ENCODE measurements around the gene NAALADL2.
"Not testable (repeated sequence)": the region's sequence is repeated elsewhere in the genome, so short reads cannot be mapped to it uniquely, and the experiment has no call there.

The NAALADL2 gene

DNA sequence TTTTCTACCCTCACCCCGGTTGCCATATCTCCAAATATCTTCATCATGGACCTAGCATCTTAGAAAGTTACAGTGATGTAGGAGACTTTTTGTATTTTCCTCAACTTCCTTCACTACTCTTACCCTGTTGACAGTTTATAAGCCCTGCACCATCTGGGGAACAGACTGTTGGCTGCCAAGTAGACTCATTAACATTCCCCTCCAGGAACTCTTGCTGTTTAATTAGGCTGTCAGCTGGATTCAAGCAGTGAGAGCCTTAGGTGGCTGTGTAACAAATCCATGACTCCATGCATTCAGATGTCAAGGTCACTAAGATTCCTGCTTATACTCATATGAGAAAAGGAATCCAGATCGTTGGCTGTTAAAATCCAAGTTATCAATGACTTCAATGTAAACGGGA is 198.3 kb downstream of the NAALADL2 start:
- DNase-seq (ENCODE audit: extremely low spot score, insufficient read length, low read depth) = no peak
- no peak for FAIRE-seq

GRCh38 chr3:175059788-175060187 is 200.7 kb downstream of the NAALADL2 start:
- FAIRE-seq = no peak
- DNase-seq (ENCODE audit: extremely low spot score, insufficient read length, low read depth) = no peak

DNA sequence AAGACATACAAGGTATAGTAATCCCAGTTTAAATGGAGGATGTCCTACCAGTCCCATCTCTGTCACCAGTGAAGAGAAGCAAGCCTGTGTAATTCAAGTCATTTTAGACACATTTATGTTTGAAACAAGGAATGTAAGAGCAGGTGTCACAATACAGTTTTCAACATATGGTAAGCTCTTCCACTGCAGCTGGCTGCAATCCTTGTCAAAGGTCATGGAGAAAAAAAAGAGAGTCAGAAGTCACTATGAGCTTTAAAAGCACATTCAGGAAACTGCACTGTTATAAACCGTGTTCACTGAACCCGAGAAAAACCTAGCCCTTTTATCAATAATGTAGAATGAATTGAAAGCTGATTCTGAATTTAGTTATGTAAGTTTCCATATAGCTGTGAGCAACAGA is 206.4 kb downstream of the NAALADL2 start:
- DNase-seq (ENCODE audit: extremely low spot score, insufficient read length, low read depth) (no peak), FAIRE-seq (no peak)

DNA sequence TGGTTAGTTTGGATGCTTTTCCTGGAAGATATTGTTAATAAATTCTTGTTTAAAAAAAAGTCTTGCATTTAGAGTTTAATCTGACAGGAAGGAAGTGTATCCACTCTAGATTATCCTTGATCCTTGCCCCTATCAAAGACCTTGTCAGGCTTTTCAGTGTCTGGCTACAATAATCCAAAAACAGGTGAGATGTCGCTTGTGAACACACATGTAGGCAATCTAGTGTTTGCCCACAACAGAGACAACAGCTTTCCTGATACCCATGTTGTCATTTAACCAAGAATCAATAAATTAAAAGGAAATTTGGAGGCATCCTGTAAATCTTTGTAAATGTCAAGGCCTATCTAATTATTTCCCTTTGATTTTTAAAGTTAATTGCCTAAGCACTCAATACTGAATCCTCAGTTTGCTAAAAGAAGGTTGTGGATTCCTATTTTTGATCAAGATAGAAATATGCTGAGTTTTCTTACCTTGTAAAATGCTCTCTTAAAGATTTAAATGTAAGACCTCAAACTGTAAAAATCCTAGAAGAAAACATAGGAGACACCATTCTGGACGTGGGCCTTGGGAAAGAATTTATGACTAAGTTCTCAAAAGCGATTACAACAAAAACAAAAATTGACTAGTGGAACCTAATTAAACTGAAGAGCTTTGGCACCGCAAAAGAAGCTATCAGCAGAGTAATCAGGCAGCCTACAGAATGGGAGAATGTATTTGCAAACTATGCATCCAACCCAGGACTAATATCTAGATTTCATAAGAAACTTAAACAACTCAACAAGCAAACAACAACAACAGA is 207.7 kb downstream of the NAALADL2 start:
- FAIRE-seq (no peak), DNase-seq (ENCODE audit: extremely low spot score, insufficient read length, low read depth) (no peak)

GRCh38 chr3:175068587-175068986 is 209.5 kb downstream of the NAALADL2 start:
- FAIRE-seq (no peak), DNase-seq (ENCODE audit: extremely low spot score, insufficient read length, low read depth) (no peak)

DNA sequence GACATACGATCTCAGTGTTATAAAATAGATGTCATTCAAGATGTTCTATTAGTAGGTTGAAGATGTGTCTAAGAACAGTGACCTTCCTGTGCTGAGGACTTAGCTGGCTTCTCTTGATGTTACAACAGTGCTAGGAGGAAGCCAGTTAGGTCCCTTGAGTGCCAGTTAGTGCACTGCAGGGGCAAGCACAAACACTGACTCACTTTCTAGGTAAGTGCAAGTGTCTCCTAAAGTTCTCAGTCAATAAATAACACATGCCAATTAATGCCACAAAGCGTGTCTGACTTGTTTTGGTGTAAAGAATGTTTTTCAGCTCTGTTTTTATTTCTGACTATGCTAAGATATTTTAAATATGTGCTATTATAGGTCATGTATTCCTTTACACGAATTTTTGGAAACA is 211.8 kb downstream of the NAALADL2 start:
- DNase-seq (ENCODE audit: extremely low spot score, insufficient read length, low read depth) = no peak
- no peak for FAIRE-seq

- DNase-seq (ENCODE audit: extremely low spot score, insufficient read length, low read depth) (no peak), FAIRE-seq (no peak)
Measured at GRCh38 chr3:175073219-175073905, 214.2 kb downstream of the NAALADL2 start.

GRCh38 chr3:175075269-175075668 is 216.1 kb downstream of the NAALADL2 start:
- no peak for FAIRE-seq
- DNase-seq (ENCODE audit: extremely low spot score, insufficient read length, low read depth) = no peak

GRCh38 chr3:175077216-175077615 is 218.1 kb downstream of the NAALADL2 start:
- DNase-seq (ENCODE audit: extremely low spot score, insufficient read length, low read depth) (no peak), FAIRE-seq (no peak)

DNA sequence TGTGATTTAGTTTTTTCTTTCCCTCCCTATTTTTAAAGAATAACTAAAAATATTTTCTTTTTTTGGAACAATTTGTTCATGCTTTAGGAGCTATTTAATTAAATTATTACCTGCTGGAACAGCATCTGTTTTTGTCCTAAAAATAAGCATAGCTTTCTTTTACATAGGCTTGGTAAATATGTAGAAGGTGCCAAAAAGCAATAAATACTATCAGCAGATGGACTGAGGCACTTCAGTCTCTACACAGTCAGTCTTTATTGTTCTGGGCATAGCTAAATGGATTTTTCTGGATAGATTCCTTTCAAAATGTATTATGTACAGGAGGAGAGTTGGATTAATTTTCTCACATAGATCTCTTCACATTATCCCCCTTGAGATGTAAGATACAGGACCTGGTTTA is 223.5 kb downstream of the NAALADL2 start:
- FAIRE-seq (no peak), DNase-seq (ENCODE audit: extremely low spot score, insufficient read length, low read depth) (no peak)

- not testable (repeated sequence) for FAIRE-seq; DNase-seq (ENCODE audit: extremely low spot score, insufficient read length, low read depth)
Measured at GRCh38 chr3:175087128-175087527, 228.0 kb downstream of the NAALADL2 start.

DNA sequence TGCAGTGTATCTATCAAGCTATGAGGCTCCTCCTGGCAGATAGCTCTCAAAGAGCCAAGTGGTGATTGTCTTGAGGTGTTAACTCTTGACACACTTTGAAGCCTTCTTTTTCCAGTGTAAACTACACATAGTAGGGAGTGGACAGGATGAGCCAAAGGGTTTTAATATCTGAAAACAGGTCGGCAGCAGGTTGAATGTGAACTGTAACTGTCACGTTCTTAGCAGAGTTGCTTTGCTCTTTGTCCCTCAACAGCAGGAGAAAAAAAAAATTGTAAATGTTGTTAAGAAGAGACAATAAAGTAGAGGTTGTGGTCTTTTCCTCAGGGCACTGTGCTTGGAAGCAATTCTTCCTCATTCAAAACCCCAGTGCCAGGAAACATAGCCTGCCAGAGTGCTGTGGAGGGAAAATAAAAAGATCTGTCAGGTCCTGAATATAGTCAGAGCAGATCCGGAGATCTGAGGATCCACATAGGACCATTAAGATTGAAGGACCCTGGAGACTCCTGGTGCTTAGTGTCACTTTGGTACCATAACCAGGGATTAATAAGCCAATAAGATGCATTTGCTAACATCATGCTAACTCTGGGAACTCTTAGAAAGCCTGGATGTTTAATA is 229.7 kb downstream of the NAALADL2 start:
- no peak for DNase-seq (ENCODE audit: extremely low spot score, insufficient read length, low read depth)
- no peak for FAIRE-seq

DNA sequence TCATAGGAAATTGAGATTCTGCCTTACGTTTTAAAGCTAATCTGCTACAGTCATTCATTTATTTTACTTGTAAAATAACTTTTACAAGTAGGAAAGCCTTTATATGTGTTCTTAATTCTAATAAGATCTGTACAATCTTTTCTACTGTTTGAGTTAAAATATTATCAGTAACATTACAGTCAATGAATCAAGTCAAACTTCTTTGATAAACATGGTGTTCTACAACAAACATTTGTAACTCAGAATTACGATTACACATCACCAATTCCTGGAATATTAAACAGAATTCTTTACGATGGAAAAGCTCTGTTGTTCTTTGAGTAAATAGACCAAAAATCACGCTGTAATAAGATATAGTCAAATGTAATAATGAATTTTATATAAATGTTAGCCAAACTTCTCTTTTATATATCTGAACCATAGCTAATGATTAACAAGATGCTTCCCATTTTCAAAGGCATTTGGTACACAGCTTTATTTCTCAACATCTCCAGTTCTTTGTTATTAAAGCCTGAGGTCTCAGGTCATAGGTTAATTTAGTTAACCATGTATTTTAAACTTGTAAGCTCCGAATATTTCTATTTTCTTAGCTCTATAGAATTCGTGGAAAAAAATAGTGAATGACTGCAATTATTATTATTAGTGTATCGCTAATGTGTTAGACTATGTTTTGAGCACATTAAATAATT is 232.4 kb downstream of the NAALADL2 start:
- DNase-seq (ENCODE audit: extremely low spot score, insufficient read length, low read depth) = no peak
- FAIRE-seq = no peak

GRCh38 chr3:175093748-175094147 is 234.6 kb downstream of the NAALADL2 start:
- FAIRE-seq = no peak

GRCh38 chr3:175094344-175094743 is 235.2 kb downstream of the NAALADL2 start:
- DNase-seq (ENCODE audit: extremely low spot score, insufficient read length, low read depth) (no peak), FAIRE-seq (no peak)

More at GRCh38 chr3:175093748-175094147, 234.6 kb downstream of the NAALADL2 start:
- DNase-seq (ENCODE audit: extremely low spot score, insufficient read length, low read depth) = no peak

GRCh38 chr3:175098644-175099043 is 239.5 kb downstream of the NAALADL2 start:
- FAIRE-seq = no peak
- DNase-seq (ENCODE audit: extremely low spot score, insufficient read length, low read depth) = no peak

DNA sequence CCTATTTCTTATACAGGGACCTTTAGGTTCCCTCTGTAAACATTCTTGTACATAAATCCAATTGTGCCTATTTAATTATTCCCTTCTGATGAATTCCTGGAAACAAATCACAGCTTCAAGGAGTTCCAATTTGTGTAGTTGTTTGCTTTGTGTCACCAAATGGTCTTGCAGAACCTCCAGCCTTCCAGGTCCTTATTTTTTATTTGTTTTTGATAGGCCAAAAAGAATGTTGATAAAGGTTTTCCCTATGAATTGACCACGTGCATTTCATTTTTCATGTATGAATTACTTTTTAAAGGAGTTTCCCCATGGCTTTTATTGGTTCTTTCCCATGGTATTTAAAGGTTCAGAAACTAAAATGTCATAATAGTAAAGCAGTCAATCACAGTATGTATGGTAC is 243.0 kb downstream of the NAALADL2 start:
- FAIRE-seq (no peak), DNase-seq (ENCODE audit: extremely low spot score, insufficient read length, low read depth) (no peak)

DNA sequence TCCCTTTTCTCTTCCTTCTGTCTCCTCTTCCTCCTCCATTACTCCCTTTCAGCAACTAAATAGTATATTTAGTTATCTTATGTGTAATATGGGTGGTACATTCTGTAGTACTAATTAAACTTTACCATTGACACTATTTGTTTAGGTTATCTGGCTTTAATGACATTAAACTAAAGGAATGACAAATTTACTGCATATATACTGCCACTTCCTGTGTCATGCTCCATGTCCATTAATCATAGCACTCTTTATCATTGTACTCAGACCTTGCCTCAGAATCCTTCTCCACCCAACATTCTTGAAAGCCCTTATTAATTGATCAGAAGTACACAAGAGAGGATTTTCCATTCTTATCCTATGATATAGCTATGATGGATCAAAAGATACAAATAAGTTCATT is 244.2 kb downstream of the NAALADL2 start:
- DNase-seq (ENCODE audit: extremely low spot score, insufficient read length, low read depth) (no peak), FAIRE-seq (no peak)

DNA sequence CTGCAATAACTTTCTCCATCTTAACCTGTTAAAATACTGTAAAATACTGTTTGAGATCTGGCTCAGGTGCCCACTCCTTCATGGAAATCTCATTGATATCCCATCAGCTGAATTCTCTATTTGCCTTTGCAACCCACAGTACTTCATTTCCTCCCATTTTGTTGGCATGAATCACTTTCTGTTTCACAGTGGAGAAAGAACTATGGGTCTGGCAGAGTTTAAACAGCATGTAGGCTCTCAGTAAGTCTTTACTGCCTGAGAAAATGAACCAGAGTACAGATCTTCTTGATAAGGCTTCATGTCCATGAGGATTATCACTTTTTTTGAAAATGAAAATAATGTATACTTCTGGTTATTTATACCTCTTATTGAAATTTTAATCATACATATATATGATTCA is 245.9 kb downstream of the NAALADL2 start:
- FAIRE-seq (no peak), DNase-seq (ENCODE audit: extremely low spot score, insufficient read length, low read depth) (no peak)

GRCh38 chr3:175107231-175107630 is 248.1 kb downstream of the NAALADL2 start:
- DNase-seq (ENCODE audit: extremely low spot score, insufficient read length, low read depth) = no peak
- no peak for FAIRE-seq

DNA sequence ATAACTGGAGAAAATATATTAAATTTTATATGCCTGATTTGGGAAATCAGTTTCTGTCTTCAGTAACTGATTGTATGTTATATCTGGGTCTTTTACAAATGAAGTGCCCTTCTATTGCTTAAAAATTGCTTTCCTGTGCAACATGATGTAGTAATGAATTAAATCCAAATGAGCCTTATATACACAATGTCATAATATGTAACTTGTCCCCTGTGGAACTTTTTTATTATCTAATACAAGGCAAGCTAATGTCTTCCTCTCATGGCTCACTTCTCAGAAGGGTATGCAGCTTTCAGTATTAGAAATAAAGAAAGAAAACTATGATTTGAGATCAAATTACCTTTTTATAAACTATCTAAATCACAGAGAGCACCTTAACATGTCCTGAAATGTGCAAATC is 248.9 kb downstream of the NAALADL2 start:
- DNase-seq (ENCODE audit: extremely low spot score, insufficient read length, low read depth) (no peak), FAIRE-seq (no peak)
